ENCODE data around the gene NDUFS8.

DNA sequence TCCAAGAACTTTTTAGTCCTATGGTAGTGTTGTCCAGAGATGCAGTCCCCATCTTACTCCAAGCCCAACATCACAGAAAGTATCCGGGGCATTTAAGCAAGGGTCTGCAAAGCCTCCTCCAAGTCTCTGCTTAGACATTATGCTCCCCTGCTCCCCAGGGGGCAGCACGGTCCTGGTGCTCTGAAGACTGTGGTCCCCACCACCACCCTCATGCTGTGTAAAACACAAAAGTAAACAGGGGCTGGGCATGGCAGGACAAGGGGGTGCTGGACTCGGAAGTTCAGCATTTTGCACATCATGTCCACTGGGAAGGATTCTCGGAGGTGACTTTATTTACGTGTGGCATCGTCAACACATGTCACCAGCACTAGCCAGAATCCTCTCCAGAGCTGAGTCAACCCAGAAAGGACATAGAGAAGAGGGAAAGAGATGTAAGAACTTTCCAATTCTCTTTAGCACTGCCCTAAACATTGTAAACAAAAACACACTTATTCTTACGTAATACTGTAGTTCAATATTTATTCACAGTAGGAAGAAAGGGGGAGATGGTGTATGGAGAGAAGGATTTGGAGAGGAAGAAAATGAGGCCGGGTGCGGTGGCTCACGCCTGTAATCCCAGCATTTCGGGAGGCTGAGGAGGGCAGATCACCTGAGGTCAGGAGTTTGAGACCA, 46.0 kb downstream of the NDUFS8 start:
- TF ChIP-seq, protein P1, sequence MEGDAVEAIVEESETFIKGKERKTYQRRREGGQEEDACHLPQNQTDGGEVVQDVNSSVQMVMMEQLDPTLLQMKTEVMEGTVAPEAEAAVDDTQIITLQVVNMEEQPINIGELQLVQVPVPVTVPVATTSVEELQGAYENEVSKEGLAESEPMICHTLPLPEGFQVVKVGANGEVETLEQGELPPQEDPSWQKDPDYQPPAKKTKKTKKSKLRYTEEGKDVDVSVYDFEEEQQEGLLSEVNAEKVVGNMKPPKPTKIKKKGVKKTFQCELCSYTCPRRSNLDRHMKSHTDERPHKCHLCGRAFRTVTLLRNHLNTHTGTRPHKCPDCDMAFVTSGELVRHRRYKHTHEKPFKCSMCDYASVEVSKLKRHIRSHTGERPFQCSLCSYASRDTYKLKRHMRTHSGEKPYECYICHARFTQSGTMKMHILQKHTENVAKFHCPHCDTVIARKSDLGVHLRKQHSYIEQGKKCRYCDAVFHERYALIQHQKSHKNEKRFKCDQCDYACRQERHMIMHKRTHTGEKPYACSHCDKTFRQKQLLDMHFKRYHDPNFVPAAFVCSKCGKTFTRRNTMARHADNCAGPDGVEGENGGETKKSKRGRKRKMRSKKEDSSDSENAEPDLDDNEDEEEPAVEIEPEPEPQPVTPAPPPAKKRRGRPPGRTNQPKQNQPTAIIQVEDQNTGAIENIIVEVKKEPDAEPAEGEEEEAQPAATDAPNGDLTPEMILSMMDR (IDR thresholded peaks at IDR 0.05; ENCODE audit: poor library complexity), result peak; percentile 24
- TF ChIP-seq EZH2 (IDR thresholded peaks at IDR 0.05; ENCODE audit: borderline replicate concordance), result no peak
